Measurements from ENCODE around the gene PARP11. TPM values are rescaled to one million over a fixed set of nuclear protein-coding genes. Genes with fewer than 3 reads are reported as not detected.

The PARP11 gene
- total and polyA plus RNA-seq, 2 of the 8 experiments (the other 6 are each of a cell fraction or from before 2014, with no cell fraction given): 4.2 to 13.3 TPM

- Histone ChIP-seq H3K23me2 (ENCODE audit: low read depth, low read length) (no peaks in the 10 kb centered on the region), H2AFZ (ENCODE audit: low read length) (no peak overlapping the region), H3K14ac (ENCODE audit: insufficient read length) (no peak overlapping the region), H3K36me3 (ENCODE audit: control insufficient read depth in 2 of 4, insufficient read depth in 4 of 4, low read length in 3 of 4) (no peaks in the 10 kb centered on the region), H3K4me3 (ENCODE audit: extremely low read depth in 1 of 4, insufficient read depth in 2 of 4, low read depth in 3 of 4, low read length in 4 of 4) (no peak overlapping the region), H4K20me1 (replicated peaks in 1 of 2; ENCODE audit: control insufficient read depth in 1 of 2, insufficient read depth in 2 of 2, low read length in 2 of 2) (no peaks in the 10 kb centered on the region), H3K4me1 (replicated peaks in 1 of 4; ENCODE audit: control insufficient read depth in 3 of 4, insufficient read depth in 4 of 4, low read length in 3 of 4) (peaks cover 0 to 11% (median 4%) of the 10 kb centered on the region in 4 experiments; a peak in 3 of 7 replicates), H4K5ac (ENCODE audit: insufficient read length, low read depth, low read length) (no peak overlapping the region), H3K4me2 (ENCODE audit: insufficient read depth in 1 of 2, low read depth in 2 of 2, low read length in 2 of 2) (no peak overlapping the region), H2AK5ac (ENCODE audit: low read depth, low read length) (no peak overlapping the region), H2BK12ac (ENCODE audit: low read depth, low read length) (no peak overlapping the region), H3K23ac (ENCODE audit: insufficient read length) (no peak overlapping the region), H3K27me3 (replicated peaks in 1 of 4; ENCODE audit: control insufficient read depth in 3 of 4, extremely low read depth in 1 of 4, insufficient read depth in 3 of 4, low read length in 3 of 4) (no peaks in the 10 kb centered on the region), H2BK120ac (replicated peaks; ENCODE audit: low read depth, low read length) (no peak overlapping the region), H4K8ac (ENCODE audit: extremely low read depth, insufficient read depth, low read length) (no peak overlapping the region), H3K9ac (replicated peaks in 1 of 4; ENCODE audit: extremely low read depth in 1 of 4, low read depth in 3 of 4, low read length in 3 of 4) (no peak overlapping the region), H3K18ac (ENCODE audit: extremely low read depth, low read length) (no peak overlapping the region), H3K9me3 (ENCODE audit: insufficient read depth in 2 of 2, low read depth in 1 of 2, low read length in 1 of 2) (0 out of 4 replicates have a peak, but pooled peaks cover 0 to 3% of the 10 kb centered on the region in 2 experiments), H2BK15ac (ENCODE audit: low read length) (no peak overlapping the region), H4K91ac (replicated peaks; ENCODE audit: insufficient read length, low read length) (no peak overlapping the region), H3K79me2 (ENCODE audit: control insufficient read depth in 1 of 2, insufficient read depth in 2 of 2, low read length in 2 of 2) (no peaks in the 10 kb centered on the region), H2BK20ac (ENCODE audit: low read length) (peak overlapping the region; percentile 66; the same call in 1 of the 2 replicates), H3K56ac (replicated peaks; ENCODE audit: insufficient read length, low read depth, low read length) (no peak overlapping the region), H2BK5ac (ENCODE audit: low read depth, low read length) (no peak overlapping the region; the same call in 1 of the 2 replicates), H3K27ac (ENCODE audit: low read depth, low read length) (no peak overlapping the region), H3K4ac (replicated peaks; ENCODE audit: insufficient read length, low read depth, low read length) (no peak overlapping the region), H3K79me1 (ENCODE audit: low read depth, low read length) (no peaks in the 10 kb centered on the region)
- 94% methylated on average over 5 of the region's 5 CpGs; no CpG with 5 or more reads in 1 of the 2 experiments for WGBS, 2 experiments (ENCODE audit: extremely low coverage in 1 of 2, insufficient coverage in 1 of 2, insufficient read length in 1 of 2, insufficient replicate concordance in 2 of 2, low coverage in 1 of 2, low lambda C conversion rate in 2 of 2, missing lambda C conversion rate in 1 of 2)
- FAIRE-seq: no peak
- ChIA-PET POLR2A (ENCODE audit: partially characterized antibody) (interaction anchor here (0.8 kb wide), 1 partner anchor 39 kb away, joined by 3 read pairs; the partner anchor contains the start of gene CRACR2A), CTCF (ENCODE audit: partially characterized antibody) (interaction anchor here (3.3 kb wide), 1 partner anchor 13 kb away, joined by 16 read pairs; no protein-coding TSS in a partner anchor)
- no peak for DNase-seq (ENCODE audit: low read depth in 1 of 2, low spot score in 2 of 2)
- TF ChIP-seq HDAC6 (IDR thresholded peaks at IDR 0.05; ENCODE audit: low read depth, low read length) (no peak), SP4 (IDR thresholded peaks at IDR 0.05; ENCODE audit: low read length) (no peak), MAFK (IDR thresholded peaks at IDR 0.05; ENCODE audit: low read depth, low read length) (no peak), POLR2A (IDR thresholded peaks at IDR 0.05; ENCODE audit: control extremely low read depth in 1 of 2, low read depth in 2 of 2, low read length in 2 of 2) (no peak)
Observed at GRCh38 chr12:3791256-3791874, 81.8 kb downstream of the PARP11 start.
